HG03378 (cell line): ENCODE results near the gene CDC7.

Experiments used
- ATAC-seq: cut with Tn5 transposase; IDR thresholded peaks from one replicate; pipeline ENCODE4 v1.9.1; 2021; ENCODE audit warnings: mild to moderate bottlenecking, moderate library complexity; ENCODE audit not compliant: unreplicated experiment

CDC7 gene

DNA sequence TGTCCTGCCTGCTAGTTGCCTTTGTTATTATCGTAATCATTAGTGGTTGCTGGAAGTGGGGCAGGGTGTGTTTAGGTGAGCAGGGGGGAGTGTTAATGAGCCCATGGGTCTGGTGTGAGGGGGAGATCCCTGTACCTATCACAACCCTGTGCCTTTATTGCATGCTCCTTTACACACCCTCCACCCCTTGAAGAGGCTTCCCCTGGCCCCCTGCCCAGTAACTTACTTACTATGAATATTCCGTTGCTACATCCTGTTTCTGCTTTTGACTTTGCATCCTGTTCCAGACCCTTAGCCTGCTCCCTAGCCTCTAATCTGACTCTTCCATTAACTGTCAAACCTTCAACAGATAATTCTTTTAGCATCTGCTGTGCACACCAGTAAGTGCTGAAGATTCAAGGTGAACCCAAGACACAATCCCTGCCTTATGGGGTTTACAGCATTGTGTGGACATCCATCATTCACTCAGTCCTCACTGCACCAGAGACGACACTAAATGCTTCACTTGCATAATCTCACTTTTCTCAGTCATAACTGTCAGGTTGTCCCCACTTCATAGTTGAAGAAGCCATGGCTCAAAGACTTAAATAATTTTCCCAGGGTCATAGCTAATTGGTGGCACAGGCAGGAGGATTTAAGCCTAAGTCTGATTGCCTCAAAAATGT is 47.9 kb downstream of the CDC7 start:
- ATAC-seq: no peak

DNA sequence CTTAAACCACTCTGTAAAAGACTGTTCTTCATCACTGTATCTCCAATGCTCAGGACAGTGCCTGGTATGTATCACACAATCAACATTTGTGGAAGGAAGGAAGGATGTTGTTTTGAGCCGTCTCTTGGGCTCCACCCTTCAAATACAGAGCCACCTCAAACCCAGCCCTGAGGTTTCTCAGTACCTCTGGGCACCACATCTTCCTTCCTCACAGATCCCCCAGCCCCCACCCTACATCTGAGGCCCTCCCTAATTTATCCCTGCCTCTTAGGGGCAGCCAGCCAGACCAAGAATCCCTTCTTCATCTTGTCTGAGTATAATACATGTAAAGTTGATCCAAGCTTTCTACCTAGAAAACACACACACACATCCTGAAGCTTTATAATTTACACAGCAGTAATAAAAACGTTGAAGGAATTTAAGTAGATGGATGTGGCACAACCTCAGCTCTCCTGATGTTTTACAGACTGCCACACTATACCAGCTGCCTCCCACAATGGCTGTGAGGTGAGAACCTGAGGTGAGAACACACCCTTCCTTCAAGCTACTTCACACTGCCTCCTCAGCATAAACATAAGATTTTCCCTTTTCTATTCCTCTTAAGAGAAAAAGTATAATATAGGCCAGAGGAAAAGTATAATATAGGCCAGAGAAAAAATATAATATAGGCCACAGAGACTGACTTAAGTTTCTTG is 48.5 kb downstream of the CDC7 start:
- ATAC-seq: no peak

GRCh38 chr1:91550961-91551360 is 50.3 kb downstream of the CDC7 start:
- ATAC-seq: no peak

- ATAC-seq: no peak
Observed at GRCh38 chr1:91552091-91552490, 51.4 kb downstream of the CDC7 start.

GRCh38 chr1:91552596-91552995 is 51.9 kb downstream of the CDC7 start:
- no peak for ATAC-seq

DNA sequence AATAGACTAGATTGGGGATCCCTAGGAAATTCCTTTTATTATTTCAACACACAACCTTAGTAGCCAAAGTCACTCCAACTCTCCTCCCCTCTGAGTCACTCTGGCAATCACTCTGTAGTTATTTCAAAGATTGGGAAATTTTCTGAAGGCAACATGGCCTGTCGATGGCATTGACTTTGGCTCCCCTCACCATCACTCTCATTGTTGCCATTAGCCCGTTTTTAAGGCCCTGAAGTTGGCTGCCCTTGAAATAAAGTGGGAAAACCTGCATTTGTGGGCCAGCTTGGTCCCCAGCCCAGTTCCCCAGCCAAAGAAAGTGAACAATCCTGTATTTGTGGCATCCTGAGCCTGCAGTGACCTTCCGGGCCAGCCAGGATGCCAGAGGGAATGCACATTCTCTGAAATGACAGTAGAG is 52.5 kb downstream of the CDC7 start:
- no peak for ATAC-seq

- ATAC-seq: no peak
Observed at GRCh38 chr1:91555074-91555730, 54.6 kb downstream of the CDC7 start.

DNA sequence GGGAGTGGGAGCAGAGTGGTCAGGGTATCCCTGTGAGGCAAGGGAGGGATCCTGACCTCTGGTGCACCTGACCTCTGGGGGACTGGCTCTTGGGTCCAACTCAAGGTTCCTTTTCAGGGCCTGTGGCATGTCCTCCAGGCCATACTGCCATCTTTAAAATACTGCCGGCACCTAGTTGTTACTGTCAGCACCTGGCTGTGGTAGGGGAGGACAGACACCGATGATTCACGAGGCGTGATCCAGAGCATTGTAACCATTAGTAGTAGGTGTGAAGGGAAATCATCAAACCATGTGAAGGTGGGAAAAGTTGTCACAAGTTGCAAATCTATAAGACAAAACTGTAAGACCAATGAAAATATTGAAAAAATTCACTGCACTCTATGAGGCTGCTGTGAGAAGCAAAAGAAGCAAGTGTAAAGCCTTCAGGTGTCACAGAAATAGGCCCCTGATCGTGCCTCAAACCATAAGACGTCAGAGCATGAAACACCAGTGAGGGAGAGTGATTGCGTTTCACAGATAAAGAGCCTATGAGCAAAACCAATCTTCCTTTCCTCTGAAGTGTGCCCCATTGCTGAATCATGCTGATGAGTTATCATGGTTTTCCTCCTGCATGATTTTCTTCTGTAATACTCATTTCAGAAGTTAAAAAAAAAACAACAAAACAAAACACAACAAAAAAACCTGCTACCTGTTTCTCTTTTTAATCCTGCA is 55.3 kb downstream of the CDC7 start:
- ATAC-seq: peak; percentile 73

DNA sequence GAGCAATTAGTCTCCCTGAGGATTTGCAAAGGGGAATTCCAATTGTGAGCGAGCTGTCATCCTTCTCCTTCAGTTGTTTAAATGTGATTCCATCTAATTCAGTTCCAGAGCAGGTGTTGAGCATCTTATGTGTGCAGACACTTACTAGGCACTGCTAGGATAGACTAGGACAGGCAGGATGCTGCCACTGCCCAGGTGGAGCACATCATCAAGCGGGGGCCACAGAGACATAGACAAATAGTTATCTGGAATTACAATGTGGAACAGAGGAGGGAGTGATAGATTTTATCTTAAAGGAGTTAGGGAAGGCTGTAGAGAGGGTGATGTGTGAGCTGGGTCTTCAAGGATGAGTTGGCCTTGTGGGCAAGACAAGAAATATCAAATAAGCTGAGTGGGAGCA is 55.9 kb downstream of the CDC7 start:
- no peak for ATAC-seq

- no peak for ATAC-seq
Observed at GRCh38 chr1:91557039-91557690, 56.5 kb downstream of the CDC7 start.

DNA sequence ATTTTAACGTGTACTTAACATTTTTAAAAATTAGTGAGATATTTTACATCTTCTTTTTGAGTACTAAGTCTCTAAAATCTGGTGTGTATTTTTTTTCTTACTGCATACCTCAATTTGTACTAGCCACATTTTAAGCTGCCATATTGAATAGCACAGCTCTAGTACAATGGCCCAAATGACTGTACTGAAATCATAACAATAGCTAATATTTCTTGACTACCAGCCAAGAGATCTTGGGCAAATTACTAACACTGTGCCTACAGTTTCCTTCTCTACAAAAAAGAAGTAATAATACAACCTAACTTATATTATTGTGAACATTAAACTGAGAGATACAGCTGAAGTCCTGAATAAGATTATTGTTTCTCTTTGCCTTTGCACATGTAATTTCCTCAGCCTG is 57.2 kb downstream of the CDC7 start:
- ATAC-seq: no peak

- no peak for ATAC-seq
Observed at GRCh38 chr1:91559046-91559750, 58.5 kb downstream of the CDC7 start.

- ATAC-seq: no peak
Observed at GRCh38 chr1:91559838-91560565, 59.4 kb downstream of the CDC7 start.

DNA sequence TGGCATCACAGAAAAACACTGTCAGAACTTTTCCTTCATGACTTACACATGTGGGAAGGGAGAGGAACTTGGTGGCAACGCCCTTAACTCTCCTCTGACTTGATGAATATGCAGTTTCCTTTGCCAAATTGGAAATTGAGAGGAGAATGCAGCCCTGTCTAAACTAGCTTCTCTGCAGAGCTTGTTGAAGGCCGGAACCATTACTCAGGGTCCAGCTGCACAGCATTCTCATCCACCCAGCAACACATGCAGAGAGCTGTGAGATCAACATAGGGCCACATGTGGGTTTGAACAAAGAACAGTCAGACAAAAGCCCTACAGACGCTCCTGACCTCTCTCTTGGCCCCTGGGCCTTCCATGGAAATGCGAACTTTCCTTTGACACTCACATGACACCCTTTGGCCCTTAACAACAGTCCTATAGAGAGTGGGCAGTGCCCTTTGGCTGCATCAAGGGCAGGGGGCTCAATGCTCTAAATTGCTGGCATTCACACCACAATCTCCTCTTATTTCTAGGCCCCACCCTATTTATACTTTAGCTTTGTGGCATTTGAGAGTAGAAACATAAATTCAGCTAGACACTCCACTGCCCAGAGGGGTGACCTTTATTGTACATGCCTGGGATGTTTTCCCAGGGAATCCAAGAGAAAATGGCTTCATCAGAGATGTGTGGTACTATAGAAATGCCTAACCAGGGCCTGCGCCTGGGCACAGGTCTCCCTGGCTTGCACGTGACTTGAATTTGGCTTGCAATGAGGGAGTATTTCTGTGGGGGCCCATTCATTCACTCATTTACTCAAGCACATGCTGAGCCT is 64.4 kb downstream of the CDC7 start:
- no peak for ATAC-seq

DNA sequence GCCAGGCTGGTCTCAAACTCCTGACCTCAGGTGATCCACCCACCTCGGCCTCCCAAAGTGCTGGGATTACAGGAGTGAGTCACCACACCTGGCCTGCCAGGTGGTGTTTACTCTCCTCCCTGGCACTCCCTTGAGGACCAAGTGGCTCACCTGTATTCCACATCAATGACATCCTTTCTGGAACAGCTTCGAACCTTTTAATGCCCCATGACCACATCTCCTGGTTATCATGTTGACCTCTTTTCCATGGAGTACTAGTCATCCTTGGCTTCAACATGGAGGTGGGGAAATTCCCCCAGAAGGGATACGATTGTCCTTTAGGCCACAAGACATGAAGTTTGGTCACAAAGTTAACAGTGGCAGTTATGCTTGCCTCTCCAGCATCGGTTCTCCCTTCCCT is 66.9 kb downstream of the CDC7 start:
- ATAC-seq: no peak

GRCh38 chr1:91568261-91568660 is 67.6 kb downstream of the CDC7 start:
- no peak for ATAC-seq

DNA sequence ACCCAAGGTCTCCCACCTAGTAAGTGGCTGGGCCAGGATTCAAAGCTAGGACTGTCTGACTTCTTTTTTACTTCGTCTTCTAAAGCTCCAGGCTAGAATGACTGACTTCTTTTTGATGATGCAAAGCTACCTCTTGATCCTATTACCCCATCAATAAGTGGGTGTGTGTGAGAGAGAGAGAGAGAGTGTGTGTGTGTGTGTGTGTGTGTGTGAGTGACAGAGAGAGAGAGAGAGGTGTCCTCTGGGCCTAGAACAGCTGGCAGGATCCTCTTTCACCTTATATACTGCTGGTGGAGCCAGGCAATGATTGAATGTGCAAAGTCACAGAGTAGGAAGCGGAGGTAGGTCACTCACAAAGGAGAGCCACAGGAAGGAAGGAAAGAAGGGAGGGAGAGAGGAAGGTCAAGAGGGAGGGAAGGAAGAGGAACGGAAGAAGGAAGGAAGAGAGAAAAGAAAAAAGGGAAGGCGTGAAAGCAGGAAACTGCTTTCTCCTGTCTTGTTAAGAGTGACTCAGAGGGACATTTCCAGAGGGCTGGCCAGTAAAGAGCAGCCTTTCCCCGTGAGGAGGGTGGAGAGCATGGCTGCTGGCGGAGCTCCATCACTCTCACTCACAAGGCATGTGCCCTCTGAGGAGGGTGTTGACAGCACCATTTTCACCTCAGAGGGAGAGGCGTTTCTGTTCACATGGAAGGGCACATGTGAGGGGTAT is 68.9 kb downstream of the CDC7 start:
- no peak for ATAC-seq

GRCh38 chr1:91570120-91570448 is 69.4 kb downstream of the CDC7 start:
- no peak for ATAC-seq
